OCI-LY7 (cell line): Measurements from ENCODE around the gene CCNB3. TPM values are rescaled to one million over a fixed set of nuclear protein-coding genes. Genes with fewer than 3 reads are reported as not detected.
"Not testable (repeated sequence)": the region's sequence is repeated elsewhere in the genome, so short reads cannot be mapped to it uniquely, and the experiment has no call there.

Experiments
- BruUV-seq: library from RNA; stranded (reverse); fragments of 400-500 nt; replicated peaks from 2 replicates; lab custom pipeline; 2021; lab: Mats Ljungman, UMichigan
- CTCF ChIA-PET: fragments of 300-600 bp; sonication (Branson Sonifier 250); formaldehyde crosslinking; loops from one replicate; lab custom pipeline; 2022; ENCODE audit warnings: antibody characterized with exemption; ENCODE audit not compliant: unreplicated experiment; lab: Charles Lee
- POLR2A ChIA-PET: fragments of 300-600 bp; sonication (Branson Sonifier 250); formaldehyde crosslinking; loops from one replicate; lab custom pipeline; 2022; ENCODE audit warnings: antibody characterized with exemption; lab: Charles Lee
- DNase-seq: peaks from one replicate; pipeline ENCODE4 v3.0.0-alpha.2; 2015; ENCODE audit warnings: low spot score
- H2AFZ ChIP-seq: fragments of 200-600 bp; sonication (generic), shearing (Covaris generic); 2 replicates; pipeline ENCODE4 v1.6.1; 2014; ENCODE audit warnings: mild to moderate bottlenecking, antibody characterized with exemption, low read length, moderate library complexity
- H3K27ac ChIP-seq: fragments of 200-600 bp; sonication (generic); 2 replicates; pipeline ENCODE4 v1.5.1; 2014; ENCODE audit warnings: mixed run types, low read depth, mild to moderate bottlenecking, moderate library complexity, low read length, inconsistent platforms; ENCODE audit not compliant: poor library complexity, severe bottlenecking
- H3K36me3 ChIP-seq: fragments of 200-600 bp; sonication (generic); 2 replicates; pipeline ENCODE4 v1.6.1; 2014; ENCODE audit warnings: mild to moderate bottlenecking, antibody characterized with exemption, low read length, moderate library complexity, mixed read lengths; ENCODE audit not compliant: insufficient read depth
- H3K4me1 ChIP-seq: fragments of 200-600 bp; sonication (generic); 2 replicates; pipeline ENCODE4 v1.5.1; 2014; ENCODE audit warnings: mild to moderate bottlenecking, low read length; ENCODE audit not compliant: insufficient read depth, poor library complexity, severe bottlenecking
- H3K4me2 ChIP-seq: fragments of 200-600 bp; sonication (generic); 2 replicates; pipeline ENCODE4 v1.6.1; 2014; ENCODE audit warnings: mild to moderate bottlenecking, low read length
- H3K4me3 ChIP-seq: fragments of 200-600 bp; sonication (generic); 2 replicates; pipeline ENCODE4 v1.5.1; 2014; ENCODE audit warnings: mild to moderate bottlenecking, low read depth, low read length; ENCODE audit not compliant: poor library complexity, severe bottlenecking
- H3K79me2 ChIP-seq: fragments of 200-600 bp; sonication (generic); 2 replicates; pipeline ENCODE4 v1.6.1; 2016; ENCODE audit warnings: low read depth, mild to moderate bottlenecking, low read length, moderate library complexity, mixed read lengths; ENCODE audit not compliant: insufficient read depth
- H3K9me2 ChIP-seq: fragments of 200-600 bp; sonication (generic); 2 replicates; pipeline ENCODE4 v1.6.1; 2016; ENCODE audit warnings: mild to moderate bottlenecking, low read length, mixed read lengths; ENCODE audit not compliant: insufficient read depth
- H3K9me3 ChIP-seq: fragments of 200-600 bp; sonication (generic); 2 replicates; pipeline ENCODE4 v1.6.1; 2014; ENCODE audit warnings: mild to moderate bottlenecking, mixed run types, low read length, mixed read lengths
- H4K20me1 ChIP-seq: fragments of 200-600 bp; sonication (generic); 2 replicates; pipeline ENCODE4 v1.6.1; 2014; ENCODE audit warnings: mild to moderate bottlenecking, antibody characterized with exemption, low read length, moderate library complexity, mixed read lengths; ENCODE audit not compliant: insufficient read depth
- EZH2phosphoT487 ChIP-seq: fragments of 200-600 bp; sonication (generic); IDR thresholded peaks from 2 replicates; pipeline ENCODE4 v1.6.1; 2018; ENCODE audit warnings: low read depth, borderline replicate concordance, mild to moderate bottlenecking, mixed run types, antibody characterized with exemption, low read length, moderate library complexity, mixed read lengths
- intact Hi-C: fragments of 100-400 bp; cut with micrococcal nuclease; formaldehyde crosslinking; loops from one replicate; pipeline ENCODE4 v1.10.0; 2022; ENCODE audit not compliant: unreplicated experiment
- total RNA-seq, 2 experiments: library from RNA; depleted of rRNA in 1 of 2; stranded (reverse); fragments of >200 nt in 1 of 2; shearing (Covaris generic) in 1 of 2; gene quantifications; 2 replicates each; pipeline ENCODE4 v1.2.3, GENCODE V29; 2014 to 2022
- TF ChIP-seq, protein P1 (sequence below): fragments of 200-600 bp; sonication (generic); conservative IDR thresholded peaks from 2 replicates; pipeline ENCODE4 v1.5.1; 2014; ENCODE audit warnings: mild to moderate bottlenecking, antibody characterized with exemption, low read length, moderate library complexity, mixed read lengths

Gene CCNB3
- total RNA-seq, 2 experiments from 2014 or later = 2.0 to 2.7 TPM

DNA sequence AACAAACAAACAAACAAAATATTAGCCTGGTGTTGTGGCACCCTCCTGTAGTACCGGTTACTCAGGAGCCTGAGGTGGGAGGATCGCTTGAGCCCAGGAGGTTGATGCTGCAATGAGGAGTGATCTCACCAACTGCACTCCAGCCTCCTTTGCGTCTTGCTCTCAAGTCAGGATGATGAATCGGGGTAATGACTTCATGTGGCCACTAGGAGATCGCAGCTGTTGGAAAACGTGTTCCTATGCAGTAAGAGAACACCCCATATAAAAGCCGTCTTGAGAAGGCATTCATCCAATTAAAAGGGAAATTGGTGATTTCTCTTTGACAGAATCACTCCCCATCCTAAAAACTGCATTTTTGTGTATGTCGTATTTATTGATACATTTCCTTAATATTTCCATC lies 6.9 kb downstream of the CCNB3 start:
- POLR2A ChIA-PET = no interaction called here
- CTCF ChIA-PET = no interaction called here

DNA sequence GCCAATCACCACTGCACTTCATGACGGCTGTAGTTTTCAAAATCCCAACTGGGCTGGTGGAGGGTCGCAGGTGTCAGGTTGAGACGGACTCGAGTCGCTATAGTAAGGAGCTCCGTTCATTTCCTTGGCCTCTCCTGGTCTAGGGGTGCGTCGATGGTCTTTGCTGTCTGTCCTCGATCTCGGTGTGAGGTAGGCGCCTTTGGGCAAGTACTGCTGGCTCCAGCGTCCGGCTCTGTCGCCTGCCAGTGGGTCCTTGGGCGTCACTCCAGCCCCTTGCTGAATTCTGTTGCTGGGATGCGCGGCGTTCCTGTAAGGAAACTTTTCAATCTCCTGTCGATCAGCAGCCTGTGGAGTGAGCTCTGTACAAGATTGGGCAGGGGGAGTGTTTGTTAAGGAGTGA lies 76.7 kb downstream of the CCNB3 start:
- ChIA-PET POLR2A (no interaction called here), CTCF (no interaction called here)
- H3K4me2 ChIP-seq = no peak overlapping the region
- intact Hi-C loops = no loop called here
- H3K79me2 ChIP-seq = no peaks in the 10 kb centered on the region
- no peaks in the 10 kb centered on the region for H3K36me3 ChIP-seq
- no peaks in the 10 kb centered on the region for H3K9me3 ChIP-seq
- no peak overlapping the region for H3K27ac ChIP-seq
- no peak overlapping the region for H2AFZ ChIP-seq
- BruUV-seq = no TSS peak
- H3K4me3 ChIP-seq = no peak overlapping the region
- H3K4me1 ChIP-seq = no peaks in the 10 kb centered on the region
- TF ChIP-seq, protein P1, sequence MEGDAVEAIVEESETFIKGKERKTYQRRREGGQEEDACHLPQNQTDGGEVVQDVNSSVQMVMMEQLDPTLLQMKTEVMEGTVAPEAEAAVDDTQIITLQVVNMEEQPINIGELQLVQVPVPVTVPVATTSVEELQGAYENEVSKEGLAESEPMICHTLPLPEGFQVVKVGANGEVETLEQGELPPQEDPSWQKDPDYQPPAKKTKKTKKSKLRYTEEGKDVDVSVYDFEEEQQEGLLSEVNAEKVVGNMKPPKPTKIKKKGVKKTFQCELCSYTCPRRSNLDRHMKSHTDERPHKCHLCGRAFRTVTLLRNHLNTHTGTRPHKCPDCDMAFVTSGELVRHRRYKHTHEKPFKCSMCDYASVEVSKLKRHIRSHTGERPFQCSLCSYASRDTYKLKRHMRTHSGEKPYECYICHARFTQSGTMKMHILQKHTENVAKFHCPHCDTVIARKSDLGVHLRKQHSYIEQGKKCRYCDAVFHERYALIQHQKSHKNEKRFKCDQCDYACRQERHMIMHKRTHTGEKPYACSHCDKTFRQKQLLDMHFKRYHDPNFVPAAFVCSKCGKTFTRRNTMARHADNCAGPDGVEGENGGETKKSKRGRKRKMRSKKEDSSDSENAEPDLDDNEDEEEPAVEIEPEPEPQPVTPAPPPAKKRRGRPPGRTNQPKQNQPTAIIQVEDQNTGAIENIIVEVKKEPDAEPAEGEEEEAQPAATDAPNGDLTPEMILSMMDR = no peak
- no peak for TF ChIP-seq EZH2phosphoT487
- no peak for DNase-seq
- no peaks in the 10 kb centered on the region for H4K20me1 ChIP-seq
- H3K9me2 ChIP-seq = no peaks in the 10 kb centered on the region

More for the DNA sequence above, 6.9 kb downstream of the CCNB3 start:
- intact Hi-C loops = no loop called here
- no peaks in the 10 kb centered on the region for H3K36me3 ChIP-seq
- no peak for TF ChIP-seq EZH2phosphoT487
- TF ChIP-seq, protein P1 = peak; percentile 52
- H3K9me2 ChIP-seq = no peaks in the 10 kb centered on the region
- H3K4me1 ChIP-seq = no peaks in the 10 kb centered on the region
- DNase-seq = peak; percentile 33
- no peaks in the 10 kb centered on the region for H4K20me1 ChIP-seq
- H3K27ac ChIP-seq = no peak overlapping the region
- H3K9me3 ChIP-seq = no peaks in the 10 kb centered on the region
- H3K79me2 ChIP-seq = no peaks in the 10 kb centered on the region
- H2AFZ ChIP-seq = no peak overlapping the region
- H3K4me2 ChIP-seq = no peak overlapping the region
- no peak overlapping the region for H3K4me3 ChIP-seq
- no TSS peak for BruUV-seq

DNA sequence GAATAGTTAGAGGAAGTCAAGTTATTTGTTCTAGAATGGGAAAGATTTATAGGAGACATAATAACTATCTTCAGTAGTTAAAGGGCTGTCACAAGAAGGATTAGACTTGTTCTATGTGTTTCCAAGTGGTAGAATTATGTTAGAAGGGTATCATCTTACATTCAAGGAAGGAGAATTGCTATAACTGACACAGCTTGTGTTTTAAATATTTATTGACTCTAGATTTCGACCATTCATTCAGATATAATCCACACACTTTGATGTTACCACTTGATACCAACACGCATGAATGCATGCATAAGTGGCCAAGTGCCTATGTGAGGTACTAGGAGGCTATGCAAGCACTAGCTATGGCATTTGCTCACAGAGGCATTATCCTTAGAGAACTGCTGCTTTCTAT lies 122.7 kb downstream of the CCNB3 start:
- H3K4me2 ChIP-seq = no peak overlapping the region
- no peaks in the 10 kb centered on the region for H3K4me1 ChIP-seq
- no peak overlapping the region for H2AFZ ChIP-seq
- TF ChIP-seq EZH2phosphoT487 = no peak
- TF ChIP-seq, protein P1 = no peak
- no peaks in the 10 kb centered on the region for H4K20me1 ChIP-seq
- H3K4me3 ChIP-seq = no peak overlapping the region
- H3K9me2 ChIP-seq = no peaks in the 10 kb centered on the region
- H3K27ac ChIP-seq = no peak overlapping the region
- no peaks in the 10 kb centered on the region for H3K36me3 ChIP-seq
- H3K9me3 ChIP-seq = no peaks in the 10 kb centered on the region
- no peak for DNase-seq
- BruUV-seq = no TSS peak
- no peaks in the 10 kb centered on the region for H3K79me2 ChIP-seq
- intact Hi-C loops = no loop called here
- ChIA-PET CTCF (no interaction called here), POLR2A (no interaction called here)

DNA sequence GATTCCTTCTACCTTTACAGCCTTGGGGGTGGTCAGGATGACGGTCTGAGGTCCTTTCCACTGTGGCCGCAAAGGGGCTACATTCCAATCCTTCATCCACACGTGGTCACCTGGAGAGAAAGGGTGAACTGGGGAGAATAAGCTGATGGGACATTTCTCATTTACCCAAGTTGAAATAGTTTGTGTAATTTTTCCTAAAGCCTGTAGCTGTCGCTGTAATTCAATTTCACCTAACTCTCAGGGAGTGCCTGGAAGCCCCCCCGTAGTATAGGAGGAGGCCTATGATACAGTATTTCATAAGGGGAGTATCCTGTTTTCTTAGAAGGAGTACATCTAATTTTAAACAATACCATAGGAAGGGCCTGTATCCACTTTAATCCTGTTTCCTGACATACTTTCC lies 128.1 kb downstream of the CCNB3 start:
- BruUV-seq, intact Hi-C loops: not testable (repeated sequence)

More for the DNA sequence above, 128.1 kb downstream of the CCNB3 start:
- H3K79me2 ChIP-seq, DNase-seq, CTCF ChIA-PET, H3K9me3 ChIP-seq, POLR2A ChIA-PET, H3K4me2 ChIP-seq, H3K36me3 ChIP-seq, H4K20me1 ChIP-seq, H3K4me3 ChIP-seq, H3K27ac ChIP-seq, H3K9me2 ChIP-seq, H2AFZ ChIP-seq, H3K4me1 ChIP-seq: not testable (repeated sequence)
